Inflammatory macrophage treated with lipopolysaccharide for 4 hours (primary cell): ENCODE measurements around the gene HOXB6.

Experiments used
- DNase-seq: peaks from one replicate; pipeline ENCODE4 v3.0.0-alpha.2; 2020

The HOXB6 gene

GRCh38 chr17:48621410-48622392 is 16.9 kb upstream of the HOXB6 start:
- DNase-seq: no peak

- DNase-seq: no peak
These were observed 15.8 kb upstream of the HOXB6 start for GRCh38 chr17:48620461-48621139.

GRCh38 chr17:48619826-48620449 is 15.2 kb upstream of the HOXB6 start:
- no peak for DNase-seq

- peak; percentile 70 for DNase-seq
These were observed 13.6 kb upstream of the HOXB6 start for GRCh38 chr17:48618256-48618896.

- no peak for DNase-seq
These were observed 12.9 kb upstream of the HOXB6 start for GRCh38 chr17:48617471-48618255.

GRCh38 chr17:48616717-48617470 is 12.1 kb upstream of the HOXB6 start:
- no peak for DNase-seq

- DNase-seq: no peak
These were observed 11.4 kb upstream of the HOXB6 start for GRCh38 chr17:48615963-48616716.

- DNase-seq: no peak
These were observed 10.5 kb upstream of the HOXB6 start, which contains the start of gene HOXB8 for GRCh38 chr17:48615047-48615962. Gene HOXB8 (minus strand): TSS chr17:48615292. CDS start chr17:48614704, 588 bp downstream.

- no peak for DNase-seq
These were observed 9.3 kb upstream of the HOXB6 start for GRCh38 chr17:48613862-48614694.

- peak; percentile 28 for DNase-seq
These were observed 8.3 kb upstream of the HOXB6 start for GRCh38 chr17:48612854-48613691.

GRCh38 chr17:48612456-48612853 is 7.7 kb upstream of the HOXB6 start:
- DNase-seq: no peak

GRCh38 chr17:48611681-48612455 is 7.1 kb upstream of the HOXB6 start:
- peak; percentile 14 for DNase-seq

GRCh38 chr17:48611213-48611612 is 6.4 kb upstream of the HOXB6 start:
- peak; percentile 26 for DNase-seq

GRCh38 chr17:48610282-48611211 is 5.8 kb upstream of the HOXB6 start, which contains the start of gene HOXB7:
Gene HOXB7 (minus strand): TSS chr17:48611017. CDS start chr17:48610918, 99 bp downstream.
- peak; percentile 37 for DNase-seq

- no peak for DNase-seq
These were observed 5.0 kb upstream of the HOXB6 start for GRCh38 chr17:48609759-48610281.
